Neural cell (in vitro differentiated cells): ENCODE results near the gene FAM83F.

Source experiments
- CTCF ChIP-seq: fragments of 450-650 bp; IDR thresholded peaks from 2 replicates; pipeline ENCODE4 v1.5.1; 2014; ENCODE audit warnings: antibody characterized with exemption, mild to moderate bottlenecking, moderate library complexity; ENCODE audit not compliant: poor library complexity, severe bottlenecking
- EP300 ChIP-seq: fragments of 450-650 bp; conservative IDR thresholded peaks from 2 replicates; pipeline ENCODE4 v1.6.1; 2014; ENCODE audit warnings: antibody characterized with exemption, mild to moderate bottlenecking, moderate library complexity; ENCODE audit not compliant: poor library complexity, severe bottlenecking
- EZH2 ChIP-seq: fragments of 200-600, 300-800 bp; shearing (Covaris generic), sonication (generic); IDR thresholded peaks from 2 replicates; pipeline ENCODE4 v1.6.1; 2014; ENCODE audit warnings: antibody characterized with exemption, low read length, borderline replicate concordance, mild to moderate bottlenecking; ENCODE audit not compliant: insufficient read depth, poor library complexity, severe bottlenecking
- POLR2AphosphoS5 ChIP-seq: IDR thresholded peaks from 2 replicates; pipeline ENCODE4 v1.6.1; 2012
- RAD21 ChIP-seq: fragments of 450-650 bp; conservative IDR thresholded peaks from 2 replicates; pipeline ENCODE4 v1.6.1; 2014; ENCODE audit warnings: antibody characterized with exemption, mild to moderate bottlenecking, moderate library complexity
- REST ChIP-seq: IDR thresholded peaks from 2 replicates; pipeline ENCODE4 v1.6.1; 2012; ENCODE audit warnings: borderline replicate concordance
- SMC3 ChIP-seq: fragments of 450-650 bp; conservative IDR thresholded peaks from 2 replicates; pipeline ENCODE4 v1.6.1; 2014; ENCODE audit warnings: antibody characterized with exemption, mild to moderate bottlenecking, moderate library complexity; ENCODE audit not compliant: poor library complexity
- TAF1 ChIP-seq: IDR thresholded peaks from 2 replicates; pipeline ENCODE4 v1.6.1; 2012; ENCODE audit warnings: low read depth

DNA sequence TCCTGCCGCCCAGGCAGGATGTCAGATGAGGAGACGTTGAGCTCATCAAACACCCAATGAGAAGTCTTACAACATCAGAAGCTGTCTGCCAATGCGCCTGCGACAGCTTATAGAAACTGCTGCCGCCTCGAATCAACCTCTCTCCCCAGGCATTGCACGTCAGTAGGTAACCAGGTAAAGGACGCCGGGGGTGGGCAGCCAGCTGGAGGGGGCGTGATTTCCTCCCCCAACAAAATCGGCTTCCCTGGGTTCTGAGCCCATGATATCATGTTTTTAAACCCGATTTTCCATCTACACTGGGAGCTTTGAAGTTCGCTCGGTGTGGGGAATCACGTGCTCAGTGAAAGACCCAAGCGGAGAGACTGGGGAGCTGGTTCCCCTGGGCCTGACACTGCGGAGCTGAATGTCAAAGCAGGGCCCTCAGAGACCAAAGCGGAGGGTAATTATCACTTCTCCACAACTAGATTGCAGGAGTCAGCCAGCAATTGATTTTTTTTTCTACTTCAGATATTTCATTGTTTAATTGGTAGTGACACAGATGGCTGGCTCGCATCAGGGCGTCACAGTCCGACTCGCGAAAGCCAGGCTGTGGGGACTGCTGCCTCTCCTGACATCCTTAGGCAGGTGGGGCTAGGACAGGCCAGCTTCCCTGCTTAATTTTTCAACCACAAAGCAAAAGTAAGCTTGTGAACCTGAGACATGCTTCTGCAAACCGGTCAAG lies 15.4 kb downstream of the FAM83F start:
- TF ChIP-seq EZH2 (no peak), CTCF (no peak), EP300 (no peak), SMC3 (no peak), POLR2AphosphoS5 (no peak), RAD21 (no peak), REST (no peak), TAF1 (no peak)
